Measurements from ENCODE around the gene PDE10A. TPM values are rescaled to one million over a fixed set of nuclear protein-coding genes. Genes with fewer than 3 reads are reported as not detected.

The PDE10A gene
- total and polyA plus RNA-seq, 2 of the 4 experiments (the other 2 are of a cell fraction): 3.4 to 12.4 TPM

GRCh38 chr6:165606740-165607008, 56.4 kb downstream of the PDE10A start:
- DNase-seq (no peak), ATAC-seq (ENCODE audit: low read depth) (no peak)
- Histone ChIP-seq H3K4me1 (ENCODE audit: control insufficient read depth, insufficient read depth, low read length) (peaks cover 6% of the 10 kb centered on the region), H4K5ac (ENCODE audit: low read depth, low read length) (no peak overlapping the region), H3K9ac (ENCODE audit: low read depth, low read length) (no peak overlapping the region), H3K9me3 (ENCODE audit: control insufficient read depth, insufficient read depth, low read length) (no peaks in the 10 kb centered on the region), H3K36me3 (ENCODE audit: control insufficient read depth, insufficient read depth, low read length) (no peaks in the 10 kb centered on the region), H3K56ac (ENCODE audit: extremely low read depth, insufficient read depth, low read length) (no peak overlapping the region), H2BK15ac (ENCODE audit: low read depth, low read length) (no peak overlapping the region), H2BK5ac (ENCODE audit: low read depth, low read length, poor library complexity, severe bottlenecking) (no peak overlapping the region), H3K4ac (ENCODE audit: low read depth, low read length) (no peak overlapping the region), H2AK5ac (ENCODE audit: low read depth, low read length) (no peak overlapping the region), H2AK9ac (replicated peaks; ENCODE audit: low read depth, low read length, poor library complexity) (no peak overlapping the region), H2BK20ac (ENCODE audit: low read depth, low read length) (no peak overlapping the region), H3K4me2 (ENCODE audit: low read depth, low read length) (no peak overlapping the region), H3K23ac (ENCODE audit: low read depth, low read length) (no peak overlapping the region), H3K79me1 (ENCODE audit: low read depth in 1 of 2, low read length in 2 of 2) (peaks cover 24 to 46% of the 10 kb centered on the region in 2 experiments), H3K4me3 (ENCODE audit: insufficient read depth, low read depth, low read length) (no peak overlapping the region), H3K27ac (ENCODE audit: insufficient read depth, low read length) (no peak overlapping the region), H2AFZ (replicated peaks; ENCODE audit: low read length, poor library complexity) (no peak overlapping the region), H3K14ac (replicated peaks; ENCODE audit: low read depth, low read length) (no peak overlapping the region), H3K27me3 (ENCODE audit: control insufficient read depth, insufficient read depth, low read length) (no peaks in the 10 kb centered on the region), H3K18ac (ENCODE audit: low read depth, low read length) (no peak overlapping the region), H3K9me1 (ENCODE audit: insufficient read depth, low read length) (peaks cover 6% of the 10 kb centered on the region; the same call in 1 of the 2 replicates), H2BK120ac (ENCODE audit: low read depth, low read length) (no peak overlapping the region), H4K8ac (ENCODE audit: low read depth in 2 of 2, low read length in 2 of 2) (no peak overlapping the region), H4K91ac (ENCODE audit: insufficient read depth, low read depth, low read length) (no peak overlapping the region), H4K20me1 (ENCODE audit: insufficient read depth, low read length) (peaks cover 9% of the 10 kb centered on the region)
- BruUV-seq (replicated peaks): no TSS peak
- no peak for TF ChIP-seq CTCF (conservative IDR thresholded peaks at IDR 0.05; ENCODE audit: low read depth, low read length)
- TF ChIP-seq RCOR1 (IDR thresholded peaks at IDR 0.05; ENCODE audit: insufficient replicate concordance, low read length): no peak
- no peak for TF ChIP-seq ELK1 (IDR thresholded peaks at IDR 0.05; ENCODE audit: borderline replicate concordance, low read depth, low read length)
- TF ChIP-seq MAFK (IDR thresholded peaks at IDR 0.05; ENCODE audit: low read depth, low read length): no peak
- no peak for TF ChIP-seq USF2 (IDR thresholded peaks at IDR 0.05; ENCODE audit: low read depth, low read length)
- CTCF ChIA-PET: no interaction called here
- intact Hi-C loops (cut with micrococcal nuclease) (no loop called here), in situ Hi-C loops (cut with MboI; ENCODE audit: low sequenced_read_pairs) (no loop called here), dilution Hi-C loops (cut with HindIII; ENCODE audit: low sequenced_read_pairs, unreplicated experiment) (no loop called here)
- POLR2A ChIA-PET (ENCODE audit: unreplicated experiment): no interaction called here
- WGBS, 2 experiments (ENCODE audit: extremely low coverage in 2 of 2, insufficient read length in 1 of 2): no CpG with 5 or more reads among the region's 3 CpGs
